ENCODE measurements around the gene NEFH. TPM values are rescaled to one million over a fixed set of nuclear protein-coding genes. Genes with fewer than 3 reads are reported as not detected.

Gene NEFH
- total and polyA plus RNA-seq, 2 donors (not counting 3 experiments of a cell fraction or from before 2014, with no cell fraction given): 0.09 to 0.59 TPM

- H3K36me3 ChIP-seq (ENCODE audit: control insufficient read depth in 2 of 2, extremely low read depth in 1 of 2, insufficient read depth in 2 of 2, low read length in 2 of 2): peaks cover 17 to 29% of the 10 kb centered on the region in 2 experiments
- POLR2A ChIA-PET: no interaction called here
Observed at GRCh38 chr22:29530716-29531115, 50.7 kb downstream of the NEFH start.

More at GRCh38 chr22:29530716-29531115, 50.7 kb downstream of the NEFH start:
- H3K9me3 ChIP-seq (replicated peaks; ENCODE audit: control insufficient read depth, insufficient read depth, low read length): no peaks in the 10 kb centered on the region
- H3K4me1 ChIP-seq (ENCODE audit: control insufficient read depth, extremely low read depth, insufficient read depth, low read length): no peaks in the 10 kb centered on the region
- H3K27me3 ChIP-seq (ENCODE audit: control insufficient read depth in 2 of 2, insufficient read depth in 2 of 2, low read length in 2 of 2): no peaks in the 10 kb centered on the region
- no peaks in the 10 kb centered on the region for H4K20me1 ChIP-seq (replicated peaks; ENCODE audit: control insufficient read depth, extremely low read depth, insufficient read depth, low read length)
- dilution Hi-C loops (cut with MboI; ENCODE audit: extremely low pct_ligation_motif_present, low sequenced_read_pairs): no loop called here
- CTCF ChIA-PET: no interaction called here
- intact Hi-C loops (cut with micrococcal nuclease): no loop called here
- TF ChIP-seq GATA2 (IDR thresholded peaks at IDR 0.05; ENCODE audit: insufficient read depth, insufficient read length, low read depth, low read length) (no peak), MYC (IDR thresholded peaks at IDR 0.05; ENCODE audit: low read depth, low read length) (no peak), POLR2AphosphoS5 (IDR thresholded peaks at IDR 0.05; ENCODE audit: insufficient read depth, low read depth, low read length) (no peak), CTCF (IDR thresholded peaks at IDR 0.05; ENCODE audit: extremely low read depth in 1 of 2, insufficient read depth in 1 of 2, low read depth in 1 of 2, low read length in 2 of 2) (no peak), POLR2A (IDR thresholded peaks at IDR 0.05; ENCODE audit: low read depth, low read length) (no peak), JUN (IDR thresholded peaks at IDR 0.05; ENCODE audit: borderline replicate concordance, insufficient read depth, insufficient read length, low read depth) (no peak), EZH2 (IDR thresholded peaks at IDR 0.05; ENCODE audit: borderline replicate concordance, low read depth, low read length, severe bottlenecking) (no peak)
- FAIRE-seq (no peak), DNase-seq (ENCODE audit: low read depth, low spot score) (no peak)
- no peak overlapping the region for H3K27ac ChIP-seq (ENCODE audit: insufficient read depth, low read depth, low read length)
- H2AFZ ChIP-seq (ENCODE audit: low read depth, low read length): no peak overlapping the region
- no peak overlapping the region for H3K4me2 ChIP-seq (ENCODE audit: insufficient read depth, low read length)
- no peaks in the 10 kb centered on the region for H3K9me1 ChIP-seq (replicated peaks; ENCODE audit: control insufficient read depth, extremely low read depth, insufficient read depth, low read length)
- no peaks in the 10 kb centered on the region for H3K79me2 ChIP-seq (ENCODE audit: control insufficient read depth, insufficient read depth, low read length)
- H3K9ac ChIP-seq (replicated peaks; ENCODE audit: extremely low read depth, insufficient read depth, low read length): no peak overlapping the region
- H3K4me3 ChIP-seq (replicated peaks in 1 of 3; ENCODE audit: insufficient read depth in 1 of 3, low read depth in 1 of 3, low read length in 3 of 3): no peak overlapping the region
- BruUV-seq (replicated peaks): no TSS peak
